ENCODE data around the gene MAP3K14. TPM values are rescaled to one million over a fixed set of nuclear protein-coding genes. Genes with fewer than 3 reads are reported as not detected.

MAP3K14 gene
- total and polyA plus RNA-seq, 2 of the 4 experiments (the other 2 are of a cell fraction), result 4.1 to 21.7 TPM

DNA sequence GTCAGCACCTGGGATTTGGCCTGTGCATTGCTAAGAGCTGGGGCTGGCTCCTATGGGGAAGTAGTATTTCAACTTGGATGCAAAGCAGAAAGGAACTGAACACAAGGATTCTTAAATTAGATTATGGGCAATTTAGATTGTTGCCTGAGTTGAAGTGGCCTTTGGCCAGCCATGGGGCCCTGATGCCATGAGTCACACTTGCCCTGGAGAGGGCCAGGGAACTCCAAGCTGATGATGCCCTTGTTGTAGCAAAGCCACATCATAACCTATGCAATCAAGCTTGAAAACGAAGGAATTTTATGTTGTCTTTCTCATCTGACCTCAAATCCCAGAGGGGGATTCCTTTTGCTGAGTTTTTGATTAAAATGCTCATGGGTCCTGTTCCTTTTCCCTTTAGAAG lies 51.0 kb downstream of the MAP3K14 start:
- no peak overlapping the region for H3K56ac ChIP-seq (ENCODE audit: extremely low read depth, insufficient read depth, low read length)
- H3K9me3 ChIP-seq (ENCODE audit: control insufficient read depth, insufficient read depth, low read length), result no peaks in the 10 kb centered on the region
- H4K91ac ChIP-seq (ENCODE audit: insufficient read depth, low read depth, low read length), result no peak overlapping the region
- no peak overlapping the region; the same call in 1 of the 2 replicates for H3K14ac ChIP-seq (replicated peaks; ENCODE audit: low read depth, low read length)
- H3K27me3 ChIP-seq (ENCODE audit: control insufficient read depth, insufficient read depth, low read length), result no peaks in the 10 kb centered on the region
- H2BK15ac ChIP-seq (ENCODE audit: low read depth, low read length), result no peak overlapping the region
- DNase-seq, result peak; percentile 87
- H3K23ac ChIP-seq (ENCODE audit: low read depth, low read length), result no peak overlapping the region
- H3K9me1 ChIP-seq (ENCODE audit: insufficient read depth, low read length), result peaks cover 3% of the 10 kb centered on the region; the same call in 1 of the 2 replicates
- H2BK5ac ChIP-seq (ENCODE audit: low read depth, low read length, poor library complexity, severe bottlenecking), result no peak overlapping the region
- H3K4me1 ChIP-seq (ENCODE audit: control insufficient read depth, insufficient read depth, low read length), result peaks cover 27% of the 10 kb centered on the region
- H3K18ac ChIP-seq (ENCODE audit: low read depth, low read length), result no peak overlapping the region
- H3K9ac ChIP-seq (ENCODE audit: low read depth, low read length), result no peak overlapping the region
- 0 out of 2 replicates have a peak, but pooled peaks have one; percentile 7 for TF ChIP-seq RAD21 (IDR thresholded peaks at IDR 0.05; ENCODE audit: low read length)
- TF ChIP-seq POLR2A (IDR thresholded peaks at IDR 0.05; ENCODE audit: low read depth, low read length), result no peak
- TF ChIP-seq, protein P1, sequence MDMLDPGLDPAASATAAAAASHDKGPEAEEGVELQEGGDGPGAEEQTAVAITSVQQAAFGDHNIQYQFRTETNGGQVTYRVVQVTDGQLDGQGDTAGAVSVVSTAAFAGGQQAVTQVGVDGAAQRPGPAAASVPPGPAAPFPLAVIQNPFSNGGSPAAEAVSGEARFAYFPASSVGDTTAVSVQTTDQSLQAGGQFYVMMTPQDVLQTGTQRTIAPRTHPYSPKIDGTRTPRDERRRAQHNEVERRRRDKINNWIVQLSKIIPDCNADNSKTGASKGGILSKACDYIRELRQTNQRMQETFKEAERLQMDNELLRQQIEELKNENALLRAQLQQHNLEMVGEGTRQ (IDR thresholded peaks at IDR 0.05; ENCODE audit: low read depth, low read length), result no peak
- no peak for TF ChIP-seq NFE2L2 (IDR thresholded peaks at IDR 0.05; ENCODE audit: low read depth, low read length)
- TF ChIP-seq, protein P2, sequence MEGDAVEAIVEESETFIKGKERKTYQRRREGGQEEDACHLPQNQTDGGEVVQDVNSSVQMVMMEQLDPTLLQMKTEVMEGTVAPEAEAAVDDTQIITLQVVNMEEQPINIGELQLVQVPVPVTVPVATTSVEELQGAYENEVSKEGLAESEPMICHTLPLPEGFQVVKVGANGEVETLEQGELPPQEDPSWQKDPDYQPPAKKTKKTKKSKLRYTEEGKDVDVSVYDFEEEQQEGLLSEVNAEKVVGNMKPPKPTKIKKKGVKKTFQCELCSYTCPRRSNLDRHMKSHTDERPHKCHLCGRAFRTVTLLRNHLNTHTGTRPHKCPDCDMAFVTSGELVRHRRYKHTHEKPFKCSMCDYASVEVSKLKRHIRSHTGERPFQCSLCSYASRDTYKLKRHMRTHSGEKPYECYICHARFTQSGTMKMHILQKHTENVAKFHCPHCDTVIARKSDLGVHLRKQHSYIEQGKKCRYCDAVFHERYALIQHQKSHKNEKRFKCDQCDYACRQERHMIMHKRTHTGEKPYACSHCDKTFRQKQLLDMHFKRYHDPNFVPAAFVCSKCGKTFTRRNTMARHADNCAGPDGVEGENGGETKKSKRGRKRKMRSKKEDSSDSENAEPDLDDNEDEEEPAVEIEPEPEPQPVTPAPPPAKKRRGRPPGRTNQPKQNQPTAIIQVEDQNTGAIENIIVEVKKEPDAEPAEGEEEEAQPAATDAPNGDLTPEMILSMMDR (conservative IDR thresholded peaks at IDR 0.05; ENCODE audit: low read depth, low read length), result no peak
- peak; percentile 30; the same call in 1 of the 2 replicates for TF ChIP-seq BHLHE40 (IDR thresholded peaks at IDR 0.05; ENCODE audit: low read depth, low read length)
- TF ChIP-seq CEBPB (IDR thresholded peaks at IDR 0.05; ENCODE audit: low read depth, low read length), result peak; percentile 73
- peak; percentile 79 for TF ChIP-seq FOS (IDR thresholded peaks at IDR 0.05; ENCODE audit: low read depth, low read length)
- TF ChIP-seq, protein P3, sequence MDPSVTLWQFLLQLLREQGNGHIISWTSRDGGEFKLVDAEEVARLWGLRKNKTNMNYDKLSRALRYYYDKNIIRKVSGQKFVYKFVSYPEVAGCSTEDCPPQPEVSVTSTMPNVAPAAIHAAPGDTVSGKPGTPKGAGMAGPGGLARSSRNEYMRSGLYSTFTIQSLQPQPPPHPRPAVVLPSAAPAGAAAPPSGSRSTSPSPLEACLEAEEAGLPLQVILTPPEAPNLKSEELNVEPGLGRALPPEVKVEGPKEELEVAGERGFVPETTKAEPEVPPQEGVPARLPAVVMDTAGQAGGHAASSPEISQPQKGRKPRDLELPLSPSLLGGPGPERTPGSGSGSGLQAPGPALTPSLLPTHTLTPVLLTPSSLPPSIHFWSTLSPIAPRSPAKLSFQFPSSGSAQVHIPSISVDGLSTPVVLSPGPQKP (IDR thresholded peaks at IDR 0.05; ENCODE audit: borderline replicate concordance, low read depth, low read length), result no peak
- no peak for TF ChIP-seq CHD1 (IDR thresholded peaks at IDR 0.05; ENCODE audit: low read depth, low read length)
- TF ChIP-seq SMC3 (IDR thresholded peaks at IDR 0.05; ENCODE audit: low read depth, low read length), result no peak
- TF ChIP-seq RFX5 (IDR thresholded peaks at IDR 0.05; ENCODE audit: low read depth, low read length), result no peak
- TF ChIP-seq MXI1 (IDR thresholded peaks at IDR 0.05; ENCODE audit: borderline replicate concordance, low read depth, low read length), result no peak
- no TSS peak for BruUV-seq (replicated peaks)
- intact Hi-C loops (cut with micrococcal nuclease) (no loop called here), dilution Hi-C loops (cut with HindIII; ENCODE audit: low sequenced_read_pairs, unreplicated experiment) (no loop called here), in situ Hi-C loops (cut with MboI; ENCODE audit: low sequenced_read_pairs) (no loop called here)
- peaks cover 62% of the 10 kb centered on the region for H3K36me3 ChIP-seq (ENCODE audit: control insufficient read depth, insufficient read depth, low read length)
- H4K5ac ChIP-seq (ENCODE audit: low read depth, low read length), result no peak overlapping the region
- CTCF ChIA-PET, result no interaction called here
- no peak overlapping the region for H3K4me3 ChIP-seq (ENCODE audit: insufficient read depth, low read depth, low read length)
- H4K20me1 ChIP-seq (ENCODE audit: insufficient read depth, low read length), result peaks cover 12% of the 10 kb centered on the region
- H4K8ac ChIP-seq (ENCODE audit: low read depth in 2 of 2, low read length in 2 of 2), result no peak overlapping the region
- no peak overlapping the region for H2BK120ac ChIP-seq (ENCODE audit: low read depth, low read length)
- no peak overlapping the region for H2BK20ac ChIP-seq (ENCODE audit: low read depth, low read length)
- H2AK9ac ChIP-seq (replicated peaks; ENCODE audit: low read depth, low read length, poor library complexity), result no peak overlapping the region
- H3K4me2 ChIP-seq (ENCODE audit: low read depth, low read length), result no peak overlapping the region
- POLR2A ChIA-PET (ENCODE audit: unreplicated experiment), result no interaction called here
- no peak overlapping the region for H2AFZ ChIP-seq (replicated peaks; ENCODE audit: low read length, poor library complexity)
- H2AK5ac ChIP-seq (ENCODE audit: low read depth, low read length), result no peak overlapping the region
- H3K4ac ChIP-seq (ENCODE audit: low read depth, low read length), result no peak overlapping the region
- peak; percentile 59 for ATAC-seq (ENCODE audit: low read depth)
- no peak overlapping the region for H3K27ac ChIP-seq (ENCODE audit: insufficient read depth, low read length)
- WGBS, 2 experiments (ENCODE audit: extremely low coverage in 2 of 2, insufficient read length in 1 of 2), result no CpG with 5 or more reads among the region's 1 CpG
- no peaks in the 10 kb centered on the region; a peak in 1 of 4 replicates for H3K79me1 ChIP-seq (ENCODE audit: low read depth in 1 of 2, low read length in 2 of 2)
